HG02852 (cell line): ENCODE measurements around the gene SYCN.

Experiments
- ATAC-seq: cut with Tn5 transposase; IDR thresholded peaks from one replicate; pipeline ENCODE4 v1.9.1; 2021; ENCODE audit warnings: mild to moderate bottlenecking, moderate library complexity; ENCODE audit not compliant: unreplicated experiment

Gene SYCN

DNA sequence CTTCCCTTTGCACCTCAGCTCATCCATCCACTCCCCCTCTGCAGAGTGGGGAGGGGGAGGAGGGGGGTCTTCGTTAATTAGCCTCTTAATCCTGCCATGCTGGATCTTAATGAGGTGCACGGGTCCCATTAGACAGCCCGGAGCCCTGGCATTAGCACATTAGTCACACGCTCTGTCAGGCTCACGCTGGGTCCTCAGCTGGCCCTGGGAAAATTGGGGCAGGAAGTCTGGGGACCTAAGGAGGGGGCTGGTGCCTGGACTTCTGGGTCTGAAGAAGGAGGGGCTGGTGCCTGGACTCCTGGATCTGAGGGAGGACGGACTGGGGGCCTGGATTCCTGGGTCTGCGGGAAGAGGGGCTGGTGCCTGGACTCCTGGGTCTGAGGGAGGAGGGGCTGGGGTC is 7.7 kb downstream of the SYCN start:
- ATAC-seq = no peak

DNA sequence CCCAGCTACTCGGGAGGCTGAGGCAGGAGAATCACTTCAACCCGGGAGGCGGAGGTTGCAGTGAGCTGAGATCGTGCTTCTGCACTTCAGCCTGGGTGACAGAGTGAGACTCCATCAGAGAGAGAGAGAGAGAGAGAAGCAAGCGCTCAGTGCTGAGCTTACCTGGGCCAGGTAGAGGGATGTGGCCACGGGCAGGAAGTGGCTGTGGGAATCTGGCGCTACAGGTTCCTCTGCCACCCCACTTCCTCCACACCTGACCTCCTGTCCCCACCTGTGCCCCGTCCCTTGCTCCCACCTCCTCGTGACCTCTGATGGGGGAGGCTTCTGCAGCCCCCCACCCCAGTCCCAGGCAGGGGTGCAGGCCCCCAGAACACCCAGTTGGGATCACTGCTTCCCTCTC is 8.3 kb downstream of the SYCN start:
- no peak for ATAC-seq

DNA sequence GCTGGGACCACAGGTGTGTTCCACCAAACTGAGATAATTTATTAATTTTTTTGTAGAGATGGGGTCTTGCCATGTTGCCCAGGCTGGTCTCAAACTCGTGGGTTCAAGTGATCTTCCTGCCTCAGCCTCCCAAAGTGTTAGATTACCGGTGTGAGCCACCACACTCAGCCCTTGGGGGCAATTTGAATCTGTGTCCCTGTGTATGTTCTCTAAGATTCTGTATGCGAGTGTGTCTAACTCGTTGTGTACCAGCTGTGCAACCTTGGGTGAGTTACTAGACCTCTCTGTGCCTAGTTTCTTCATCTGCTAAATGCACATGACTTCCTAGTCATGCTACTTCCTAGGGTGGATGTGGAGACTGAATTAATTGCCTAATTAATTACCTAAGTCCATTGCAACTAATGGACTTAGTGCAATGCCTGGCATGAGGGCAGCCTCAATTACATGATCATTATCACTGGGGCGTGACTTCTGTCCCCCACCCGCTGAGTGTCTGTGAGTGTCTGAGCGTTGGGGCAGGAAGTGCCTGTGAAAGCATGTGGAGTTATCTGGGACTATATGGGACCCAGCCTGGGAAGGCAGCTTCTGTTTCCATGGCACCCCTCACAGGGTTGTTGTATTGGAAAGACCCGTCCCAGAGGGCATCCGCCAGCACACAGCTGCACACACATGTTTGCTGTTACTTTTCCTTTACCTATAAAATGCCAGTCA is 9.1 kb downstream of the SYCN start:
- ATAC-seq = no peak

DNA sequence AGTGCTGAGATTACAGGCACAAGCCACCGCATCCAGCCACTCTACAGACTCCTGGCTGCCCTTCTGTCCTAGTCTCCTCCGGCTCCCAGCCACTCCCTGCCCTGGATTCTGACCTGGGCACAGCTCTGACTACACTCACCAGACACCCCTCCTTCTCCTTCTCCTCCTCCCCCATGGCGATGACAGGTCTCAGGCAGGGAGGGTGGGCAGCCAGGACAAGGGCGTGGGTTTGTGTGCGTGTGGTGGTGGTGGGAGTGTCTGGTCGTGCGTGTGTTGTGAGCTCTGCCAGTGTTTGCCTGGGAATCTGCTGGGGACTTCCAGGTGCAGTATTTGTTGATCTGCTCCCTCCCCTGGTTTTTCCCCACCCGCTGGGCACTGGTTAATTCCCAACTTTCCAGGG is 10.3 kb downstream of the SYCN start:
- no peak for ATAC-seq

DNA sequence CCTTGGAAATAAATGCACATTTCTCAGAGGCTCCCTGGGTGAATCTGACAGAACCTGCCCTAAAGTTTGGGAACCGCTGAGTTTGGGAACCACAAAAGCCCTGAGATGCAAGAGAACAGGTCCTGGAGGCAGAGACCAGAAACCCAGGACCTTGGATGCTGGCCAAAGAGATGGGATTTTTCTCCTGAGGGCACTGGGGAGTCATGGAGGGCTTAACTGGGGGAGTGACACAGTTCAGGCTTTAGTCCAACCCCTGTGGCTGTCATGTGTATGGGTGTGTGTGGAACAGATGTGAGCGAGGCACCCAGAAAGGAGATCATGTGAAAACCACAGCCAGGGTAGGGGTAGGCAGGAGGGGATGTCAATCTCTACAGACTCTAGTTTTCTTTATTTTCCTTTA is 11.2 kb downstream of the SYCN start:
- ATAC-seq = no peak

DNA sequence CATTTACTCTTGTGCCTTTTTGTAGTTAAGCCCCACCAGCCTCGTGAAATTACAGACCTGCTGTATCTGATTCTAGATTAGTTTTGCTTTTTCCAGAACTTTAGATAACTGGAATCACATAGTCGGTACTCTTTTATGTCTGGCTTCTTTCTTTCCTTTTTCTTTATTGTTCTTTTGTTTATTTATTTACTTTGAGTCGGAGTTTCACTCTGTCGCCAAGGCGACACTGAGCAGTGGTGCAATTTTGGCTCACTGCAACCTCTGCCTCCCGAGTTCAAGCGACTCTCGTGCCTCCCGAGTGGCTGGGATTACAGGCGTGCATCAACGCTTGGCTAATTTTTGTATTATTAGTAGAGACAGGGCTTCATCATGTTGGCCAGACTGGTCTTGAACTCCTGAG is 13.3 kb downstream of the SYCN start:
- ATAC-seq = no peak

DNA sequence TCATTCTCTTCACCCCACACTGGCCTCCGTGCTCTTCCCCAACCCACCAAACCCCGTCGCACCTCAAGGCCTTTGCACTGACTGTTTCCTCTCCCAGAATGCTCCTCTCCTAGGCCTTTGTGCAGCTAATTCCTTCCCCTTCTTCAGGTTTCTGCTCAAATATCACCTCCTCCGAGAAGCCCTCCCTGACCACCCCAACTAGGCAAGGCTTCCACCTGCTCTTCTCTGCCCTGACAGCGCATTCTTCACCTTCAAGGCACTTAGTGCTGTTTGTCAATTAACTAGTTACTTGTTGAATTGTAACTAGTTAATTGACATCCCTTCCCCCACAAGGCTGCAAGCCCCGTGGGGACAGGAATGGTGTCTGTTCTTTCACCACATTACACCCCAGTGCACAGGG is 15.1 kb downstream of the SYCN start:
- no peak for ATAC-seq

DNA sequence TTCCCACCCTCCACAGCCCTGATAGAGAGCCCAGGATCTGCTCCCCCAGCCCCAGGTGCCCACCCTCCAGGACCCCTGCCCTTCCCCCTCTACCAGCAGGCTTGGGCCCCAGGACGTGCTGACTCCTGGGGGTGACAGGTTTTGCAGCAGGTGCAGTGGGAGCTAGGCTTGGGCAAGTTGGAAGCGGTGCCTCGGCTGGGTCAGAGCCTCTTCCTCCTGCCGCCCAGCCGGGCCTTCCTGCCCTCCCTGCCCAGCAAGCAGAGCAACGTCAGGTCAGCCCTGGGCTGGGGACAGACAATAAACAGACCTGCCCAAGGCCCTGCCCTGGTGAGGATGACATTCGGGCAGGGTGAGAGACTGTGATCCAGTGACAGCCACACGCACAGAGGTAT is 16.5 kb downstream of the SYCN start:
- no peak for ATAC-seq

DNA sequence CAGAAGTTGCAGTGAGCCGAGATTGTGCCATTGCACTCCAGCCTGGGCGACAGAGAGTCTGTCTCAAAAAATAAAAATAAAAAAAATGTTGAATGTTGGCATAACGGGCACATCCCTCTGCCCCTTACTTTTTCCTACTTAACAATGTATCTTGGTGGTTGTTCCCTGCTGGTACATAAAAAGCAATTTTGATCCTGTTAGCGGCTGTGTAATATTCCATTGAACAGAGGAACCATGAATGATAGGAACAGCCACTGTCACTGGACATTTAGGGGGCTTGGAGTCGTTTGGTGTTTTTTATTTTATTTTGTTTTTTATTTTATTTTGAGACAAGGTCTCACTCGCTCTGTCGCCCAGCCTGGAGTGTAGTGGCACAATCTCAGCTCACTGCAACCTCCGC is 17.7 kb downstream of the SYCN start:
- no peak for ATAC-seq

DNA sequence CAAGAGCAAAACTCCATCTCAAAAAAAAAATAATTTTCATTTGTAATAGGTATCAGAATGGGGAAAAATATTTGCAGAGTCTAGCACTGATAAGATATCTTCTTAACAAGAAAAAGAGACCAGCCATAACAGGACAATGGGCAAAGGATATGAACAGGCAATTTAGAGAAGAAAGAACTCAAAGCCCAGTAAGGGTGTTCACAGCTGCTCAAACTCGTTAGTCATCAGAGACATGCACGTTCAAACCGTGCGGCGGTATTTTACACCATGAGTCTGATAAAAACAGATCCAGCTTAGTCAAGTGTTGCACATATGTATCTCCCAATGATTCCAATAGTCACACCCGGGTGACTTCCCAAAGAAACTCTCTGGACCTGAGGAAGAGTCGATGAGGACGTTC is 21.0 kb downstream of the SYCN start:
- no peak for ATAC-seq

DNA sequence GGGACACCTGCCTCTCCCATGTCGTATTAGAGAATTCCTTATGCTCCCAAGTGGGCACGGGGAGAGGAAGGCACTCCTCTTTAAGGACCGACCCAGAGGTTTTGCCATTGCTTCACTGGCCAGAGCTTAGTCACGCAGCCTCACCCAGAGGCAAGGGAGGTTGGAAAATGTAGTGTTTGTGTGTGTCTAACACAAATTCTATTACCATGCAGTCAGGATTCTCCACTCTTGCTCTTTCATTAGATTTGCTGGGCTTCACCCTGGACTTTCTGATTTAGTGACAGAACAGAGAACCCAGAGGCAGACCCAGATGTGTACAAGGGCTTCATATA is 21.9 kb downstream of the SYCN start:
- ATAC-seq = no peak

DNA sequence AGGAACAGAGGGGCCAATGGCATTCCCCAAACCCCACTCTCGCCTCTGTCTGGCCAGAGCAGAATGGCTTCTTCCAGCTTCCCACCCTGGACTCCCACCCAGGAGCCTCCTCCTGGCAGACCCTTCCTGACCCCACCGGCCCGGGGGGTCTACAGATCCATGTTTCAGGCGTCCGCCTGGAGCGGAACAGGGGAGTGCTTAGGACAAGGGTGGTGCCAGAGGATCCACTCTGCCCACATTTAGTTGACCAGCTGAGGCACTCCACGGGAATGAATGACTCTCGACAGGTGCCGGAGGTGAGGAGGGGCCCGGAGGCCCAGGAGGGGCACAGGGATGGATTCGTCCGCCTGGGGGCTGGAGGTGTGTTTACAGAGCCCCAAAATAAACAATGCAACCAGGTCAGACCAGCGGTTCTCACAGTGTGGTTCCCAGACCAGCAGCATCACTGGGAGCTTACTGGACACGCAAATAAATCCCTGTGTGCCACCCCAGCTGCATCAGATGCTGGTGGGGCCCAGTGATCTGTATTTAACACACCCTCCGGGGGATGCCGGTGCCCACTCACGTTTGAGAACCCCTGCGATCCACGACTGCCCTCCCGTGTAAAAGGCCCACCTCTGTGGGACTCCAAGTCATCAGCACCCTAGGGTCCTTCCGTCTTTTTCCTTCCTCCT is 22.4 kb downstream of the SYCN start:
- no peak for ATAC-seq

DNA sequence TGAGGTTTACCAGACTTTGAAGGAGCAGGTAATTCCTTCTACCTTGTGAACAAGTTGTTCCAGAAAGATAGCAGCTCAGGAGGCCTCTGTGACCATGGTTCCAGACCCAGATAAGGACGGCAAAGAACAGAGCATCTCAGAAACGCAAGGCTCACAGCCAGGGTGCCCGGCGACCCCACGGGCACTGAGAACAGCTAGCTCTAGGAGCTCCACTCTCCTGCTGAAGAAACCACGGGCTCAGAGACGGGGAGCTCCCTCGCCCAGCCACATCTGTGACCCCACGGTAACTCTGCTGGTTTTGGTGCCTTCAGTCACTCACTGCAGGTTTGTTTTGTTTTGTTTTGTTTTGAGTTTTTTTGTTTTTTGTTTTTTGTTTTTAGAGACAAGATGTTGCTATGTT is 23.3 kb downstream of the SYCN start:
- no peak for ATAC-seq

DNA sequence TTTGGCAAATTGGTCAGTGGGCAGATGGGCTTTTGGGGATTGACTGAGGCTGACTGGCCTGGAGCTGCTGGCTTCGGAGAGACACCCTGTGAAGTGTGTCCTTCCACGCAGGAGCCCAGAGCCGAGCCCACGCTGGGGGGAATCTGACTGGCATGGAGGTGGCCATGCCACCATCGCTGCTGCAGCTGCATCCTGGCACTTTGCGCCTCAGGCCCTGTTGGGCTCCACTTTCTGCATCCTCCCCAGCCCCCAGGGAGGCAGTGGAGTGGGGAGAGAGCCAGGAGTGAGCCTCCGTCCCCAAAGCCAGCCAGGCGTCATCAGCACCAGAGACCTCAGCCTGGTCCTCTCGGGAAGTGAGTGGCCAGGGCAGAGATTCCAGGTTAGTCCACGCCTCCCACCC is 24.3 kb downstream of the SYCN start:
- no peak for ATAC-seq

DNA sequence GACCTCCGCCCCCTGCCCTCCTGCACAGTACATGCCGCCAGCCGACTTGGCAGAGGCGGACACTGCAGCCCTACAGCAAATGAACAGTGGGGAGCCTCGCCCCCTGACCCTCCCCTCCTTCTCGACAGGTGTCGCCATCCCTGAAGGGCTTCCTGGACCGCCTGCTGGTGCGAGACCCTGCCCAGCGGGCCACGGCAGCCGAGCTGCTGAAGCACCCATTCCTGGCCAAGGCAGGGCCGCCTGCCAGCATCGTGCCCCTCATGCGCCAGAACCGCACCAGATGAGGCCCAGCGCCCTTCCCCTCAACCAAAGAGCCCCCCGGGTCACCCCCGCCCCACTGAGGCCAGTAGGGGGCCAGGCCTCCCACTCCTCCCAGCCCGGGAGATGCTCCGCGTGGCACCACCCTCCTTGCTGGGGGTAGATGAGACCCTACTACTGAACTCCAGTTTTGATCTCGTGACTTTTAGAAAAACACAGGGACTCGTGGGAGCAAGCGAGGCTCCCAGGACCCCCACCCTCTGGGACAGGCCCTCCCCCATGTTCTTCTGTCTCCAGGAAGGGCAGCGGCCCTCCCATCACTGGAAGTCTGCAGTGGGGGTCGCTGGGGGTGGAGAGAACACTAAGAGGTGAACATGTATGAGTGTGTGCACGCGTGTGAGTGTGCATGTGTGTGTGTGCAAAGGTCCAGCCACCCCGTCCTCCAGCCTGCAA is 25.6 kb downstream of the SYCN start:
- ATAC-seq = no peak

DNA sequence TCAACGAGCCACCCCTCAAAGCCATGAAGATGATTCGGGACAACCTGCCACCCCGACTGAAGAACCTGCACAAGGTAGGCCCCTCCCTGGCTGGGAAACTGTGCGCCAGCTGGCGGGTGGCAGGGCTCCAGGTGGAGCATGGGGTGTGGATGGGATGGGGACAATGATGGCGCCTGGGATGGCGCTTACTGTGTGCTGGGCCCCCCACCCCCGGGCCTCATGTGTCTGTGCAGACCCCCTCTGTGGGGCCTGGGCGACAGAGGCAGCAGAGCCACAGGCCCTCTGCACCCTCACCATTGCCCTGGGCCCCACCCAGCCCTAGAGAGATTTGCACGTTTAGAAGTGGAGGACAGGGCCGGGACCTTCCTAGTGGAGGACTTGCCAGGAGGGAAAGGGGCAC is 26.3 kb downstream of the SYCN start:
- no peak for ATAC-seq

DNA sequence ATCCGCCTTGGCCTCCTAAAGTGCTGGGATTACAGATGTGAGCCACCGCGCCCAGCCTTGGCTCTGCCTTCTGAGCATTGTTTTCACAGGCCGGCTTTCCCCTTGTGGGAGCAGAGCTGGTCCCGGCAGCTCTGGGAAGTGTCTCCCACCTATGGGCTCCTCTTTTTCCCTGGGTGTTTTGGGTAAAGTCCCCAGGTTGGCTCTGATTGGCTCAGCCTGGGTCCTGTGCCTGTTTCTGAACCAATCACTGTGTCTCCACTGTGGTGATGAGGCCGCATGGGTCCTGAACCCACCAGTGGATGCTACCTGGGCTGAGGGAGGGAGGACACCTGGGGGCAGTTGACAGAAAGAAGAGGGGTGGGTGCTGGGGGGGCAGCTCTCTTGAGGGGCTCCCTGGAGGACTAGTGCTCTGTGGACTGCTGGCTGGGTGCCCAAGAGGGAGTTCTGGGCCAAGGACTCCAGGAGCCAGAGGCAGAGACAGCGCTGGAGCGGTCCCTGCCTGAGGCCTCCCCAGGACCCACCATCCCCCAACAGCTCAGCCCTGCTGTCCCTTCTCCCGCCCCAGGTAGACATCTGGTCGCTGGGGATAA is 26.9 kb downstream of the SYCN start:
- ATAC-seq = no peak

DNA sequence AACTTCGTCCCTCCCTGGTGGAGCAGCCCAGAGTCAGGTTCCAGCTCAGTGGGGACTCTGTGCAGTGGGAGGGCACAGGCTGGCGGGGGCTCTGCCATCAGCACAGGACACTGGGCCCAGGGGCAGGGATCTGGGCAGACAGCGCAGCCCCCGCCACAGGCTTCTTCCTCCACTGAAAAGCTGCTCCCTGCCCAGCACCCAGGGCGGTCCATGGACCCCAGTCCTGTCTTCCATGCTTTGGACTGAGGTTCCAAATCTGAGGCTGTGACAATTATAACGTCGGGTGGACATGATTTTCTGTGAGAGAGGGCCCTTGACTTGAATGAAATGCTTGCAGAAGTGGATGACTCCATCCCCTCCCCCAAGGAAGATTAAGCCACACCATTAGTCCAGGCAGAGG is 28.5 kb downstream of the SYCN start:
- ATAC-seq = no peak

DNA sequence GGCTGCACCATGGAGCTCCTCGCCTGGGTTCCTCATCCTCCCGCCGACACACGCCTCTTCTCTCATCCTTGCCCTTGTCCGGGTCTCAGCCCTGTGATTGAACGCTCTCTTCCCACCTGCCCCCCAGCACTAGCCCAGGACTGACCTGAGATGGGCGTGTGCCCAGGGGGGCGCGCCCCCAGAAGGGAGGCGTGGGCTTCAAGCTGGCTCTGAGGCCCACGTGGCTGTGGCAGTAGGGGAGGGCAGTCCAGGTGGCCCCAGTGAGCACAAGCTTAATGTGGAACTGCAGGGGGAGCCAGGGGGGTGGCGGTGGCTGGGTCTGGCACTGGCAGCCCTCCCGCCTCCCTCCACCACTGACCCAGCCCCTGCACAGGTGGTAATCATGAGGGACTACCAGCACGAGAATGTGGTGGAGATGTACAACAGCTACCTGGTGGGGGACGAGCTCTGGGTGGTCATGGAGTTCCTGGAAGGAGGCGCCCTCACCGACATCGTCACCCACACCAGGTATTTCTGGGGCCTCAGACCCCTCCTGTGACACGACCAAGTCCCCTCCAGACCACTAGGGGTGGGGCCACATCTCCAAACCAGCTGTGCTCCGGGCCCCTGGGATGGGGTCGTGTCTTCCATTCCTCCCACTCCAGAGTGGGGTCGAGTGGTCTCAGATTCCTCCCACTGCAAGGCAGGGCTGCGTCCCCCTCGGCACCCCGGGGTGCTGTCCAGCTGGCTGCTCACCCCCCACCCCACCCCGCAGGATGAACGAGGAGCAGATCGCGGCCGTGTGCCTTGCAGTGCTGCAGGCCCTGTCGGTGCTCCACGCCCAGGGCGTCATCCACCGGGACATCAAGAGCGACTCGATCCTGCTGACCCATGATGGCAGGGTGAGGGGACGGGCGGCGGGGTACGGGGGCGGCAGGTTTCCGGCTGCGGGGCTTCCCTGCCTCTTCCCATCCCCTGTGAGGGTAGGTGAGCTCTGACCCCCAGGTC is 29.2 kb downstream of the SYCN start:
- ATAC-seq = no peak

DNA sequence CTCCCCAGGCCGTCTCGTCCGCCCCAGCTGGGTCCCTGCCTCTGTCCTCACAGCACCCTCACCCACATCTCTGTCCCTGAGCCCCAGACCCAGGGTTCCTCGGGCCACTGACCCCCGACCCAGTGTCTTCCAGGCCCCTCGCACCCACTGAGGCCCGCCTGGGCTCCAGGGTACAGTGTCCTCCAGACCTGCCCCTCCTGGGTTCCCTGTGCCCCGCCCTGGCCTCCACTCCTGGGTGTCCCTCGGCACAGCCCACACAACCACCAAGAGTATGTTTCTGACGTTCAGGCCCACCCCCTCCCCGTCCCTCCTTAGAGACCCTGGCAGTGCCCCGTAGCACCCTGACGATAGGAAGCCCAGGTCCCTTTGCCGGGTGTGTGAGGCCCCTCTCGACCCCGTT is 29.9 kb downstream of the SYCN start:
- no peak for ATAC-seq

DNA sequence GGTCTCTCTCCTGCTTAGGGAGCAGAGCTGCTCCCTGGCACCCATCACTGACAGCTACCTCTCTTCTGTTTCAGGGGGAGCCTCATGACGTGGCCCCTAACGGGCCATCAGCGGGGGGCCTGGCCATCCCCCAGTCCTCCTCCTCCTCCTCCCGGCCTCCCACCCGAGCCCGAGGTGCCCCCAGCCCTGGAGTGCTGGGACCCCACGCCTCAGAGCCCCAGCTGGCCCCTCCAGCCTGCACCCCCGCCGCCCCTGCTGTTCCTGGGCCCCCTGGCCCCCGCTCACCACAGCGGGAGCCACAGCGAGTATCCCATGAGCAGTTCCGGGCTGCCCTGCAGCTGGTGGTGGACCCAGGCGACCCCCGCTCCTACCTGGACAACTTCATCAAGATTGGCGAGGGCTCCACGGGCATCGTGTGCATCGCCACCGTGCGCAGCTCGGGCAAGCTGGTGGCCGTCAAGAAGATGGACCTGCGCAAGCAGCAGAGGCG is 30.5 kb downstream of the SYCN start:
- no peak for ATAC-seq
